Fibroblast of skin of right quadriceps (primary cell): ENCODE measurements around the gene MPPED1.

ENCODE experiments used
- DNase-seq: peaks from one replicate; pipeline ENCODE4 v3.0.0-alpha.2; 2013

The MPPED1 gene

DNA sequence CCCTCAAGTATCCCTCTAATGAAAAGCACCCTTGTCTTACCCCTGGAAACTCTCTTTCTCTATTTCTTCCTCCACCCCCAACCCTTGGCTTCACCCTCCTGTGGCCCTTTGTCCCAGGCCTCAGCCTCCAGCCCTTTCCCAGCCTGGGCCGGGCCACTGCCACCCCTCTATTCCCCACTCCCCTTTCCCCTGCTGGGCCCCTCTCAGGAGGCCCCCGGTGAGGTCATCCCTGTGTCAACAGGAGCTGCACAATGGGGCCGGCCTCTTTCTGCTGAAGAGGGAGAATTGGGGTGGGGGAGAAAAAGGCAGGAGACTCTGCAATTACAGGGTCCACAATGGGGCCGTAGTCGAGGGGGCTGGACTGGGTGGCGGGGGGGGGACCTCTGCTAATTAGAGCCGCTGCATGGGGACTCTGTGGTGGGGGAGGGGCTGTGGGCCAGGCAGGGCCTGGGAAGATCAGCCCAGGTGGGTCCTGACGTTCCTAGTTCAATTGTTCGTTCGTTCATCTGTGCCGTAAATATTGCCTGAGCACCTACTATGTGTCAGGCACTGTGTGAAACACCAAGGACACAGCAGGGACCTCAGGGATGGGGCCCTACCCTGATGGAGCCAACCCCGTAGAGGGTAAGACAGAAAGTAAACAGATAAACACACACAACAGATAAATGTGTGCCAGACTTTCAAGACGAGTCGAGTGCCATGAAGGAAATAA, 18.5 kb upstream of the MPPED1 start:
- DNase-seq: no peak

DNA sequence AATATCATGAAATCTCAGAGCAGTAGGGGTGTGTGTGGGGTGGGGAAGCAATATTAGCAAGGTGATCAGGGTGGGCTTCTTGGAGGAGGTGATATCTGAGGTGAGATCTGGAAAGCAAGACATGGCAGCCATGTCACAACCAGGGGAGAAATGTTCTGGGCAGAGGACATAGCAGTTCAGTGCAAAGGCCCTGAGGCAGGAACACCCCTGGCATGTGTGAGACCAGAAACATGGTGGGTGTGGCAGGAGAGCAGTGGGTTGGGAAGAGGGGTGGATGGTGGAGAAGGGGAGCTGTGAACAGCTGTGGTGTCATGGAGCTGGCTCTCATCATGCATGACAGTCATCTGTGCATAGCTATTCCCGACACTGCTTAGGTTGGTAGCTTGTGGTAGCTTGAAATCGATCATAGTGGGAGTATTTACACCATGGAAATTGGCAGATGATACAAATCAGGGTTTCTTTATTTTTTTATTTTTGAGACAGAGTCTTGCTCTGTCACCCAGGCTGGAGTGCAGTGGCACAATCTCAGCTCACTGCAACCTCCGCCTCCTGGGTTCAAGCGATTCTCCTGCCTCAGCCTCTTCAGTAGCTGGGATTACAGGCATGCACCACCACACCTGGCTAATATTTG, 17.9 kb upstream of the MPPED1 start:
- no peak for DNase-seq

DNA sequence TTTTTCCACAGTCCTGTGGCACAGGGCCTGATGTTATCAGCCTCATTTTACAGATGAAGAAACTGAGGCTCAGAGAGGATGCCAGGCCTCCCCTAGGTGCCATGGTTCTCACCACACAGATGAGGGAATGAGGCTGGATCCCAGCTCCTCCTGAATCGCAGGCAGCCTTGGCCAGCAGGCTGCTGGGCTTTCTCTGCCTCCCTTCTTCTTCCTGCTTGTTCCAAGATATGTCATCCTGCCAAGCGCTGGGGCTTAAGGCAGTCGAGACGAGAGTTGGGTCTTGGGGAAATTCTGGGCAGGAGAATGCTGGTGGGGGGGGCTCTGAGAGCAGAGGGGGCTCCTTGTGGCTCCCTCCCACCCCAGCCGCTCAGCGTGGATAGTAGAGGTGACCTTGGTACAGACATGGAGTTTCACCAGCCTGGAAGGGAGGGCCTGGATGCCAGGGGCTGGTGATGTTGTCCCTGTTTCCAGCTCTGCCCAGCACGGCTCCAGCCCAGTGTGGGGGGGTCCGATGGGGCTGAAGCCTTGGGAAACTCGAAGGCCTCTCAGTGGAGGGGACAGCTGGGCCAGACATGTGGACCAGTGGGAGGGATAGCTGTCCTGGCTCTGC, 16.6 kb upstream of the MPPED1 start:
- DNase-seq: no peak

DNA sequence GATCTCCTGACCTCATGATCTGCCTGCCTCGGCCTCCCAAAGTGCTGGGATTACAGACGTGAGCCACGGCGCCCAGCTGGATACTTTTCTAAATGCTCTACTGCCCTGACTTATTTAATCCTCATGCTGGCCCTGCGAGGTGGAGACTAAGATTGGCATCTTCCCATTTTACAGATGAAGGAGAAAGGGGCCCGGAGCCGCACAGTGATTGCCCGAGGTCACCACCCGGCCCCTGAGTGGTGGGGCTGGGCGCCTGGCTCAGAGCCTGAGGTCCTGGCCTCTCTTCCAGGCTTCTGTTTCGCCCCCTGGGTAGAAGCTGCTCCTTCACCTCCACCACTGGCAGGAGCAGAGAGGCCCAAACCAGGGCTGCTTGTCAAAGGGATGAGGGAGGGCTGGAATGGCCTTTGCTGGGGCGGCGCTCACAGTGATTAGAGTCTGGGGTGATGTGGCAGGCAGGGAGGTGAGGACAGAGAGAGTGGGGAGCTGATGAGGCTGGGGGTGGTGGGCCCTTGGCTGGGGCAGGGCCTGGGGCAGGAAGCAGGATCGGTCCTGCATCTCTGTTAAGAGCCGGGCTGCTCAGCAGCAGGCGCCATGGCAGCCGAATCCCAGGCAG, 15.4 kb upstream of the MPPED1 start:
- no peak for DNase-seq

DNA sequence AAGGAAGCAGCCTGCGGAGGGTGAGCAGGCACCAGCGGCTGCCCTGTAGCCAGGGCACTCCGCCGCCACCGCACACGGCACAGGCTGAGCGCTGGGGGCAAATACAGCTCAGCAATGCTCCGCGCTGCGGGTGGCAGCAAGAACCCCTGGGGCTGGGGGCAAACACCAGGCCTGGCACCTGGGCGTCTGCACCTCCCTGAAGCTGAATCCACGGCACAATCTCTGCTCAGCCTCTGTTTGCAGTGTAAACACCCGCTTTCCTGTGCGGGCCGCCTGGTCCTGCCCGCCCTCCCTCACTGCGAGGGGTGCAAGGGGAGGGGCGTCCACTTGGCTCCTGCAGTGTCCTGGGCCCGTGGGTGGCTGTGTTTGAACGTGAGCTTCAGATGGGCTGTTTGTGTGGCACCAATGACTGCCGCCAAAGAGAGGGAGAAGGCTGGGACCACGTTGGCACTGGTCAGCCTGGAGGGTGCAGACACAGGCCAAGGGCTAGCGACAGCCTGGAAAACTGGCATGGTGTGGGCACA, 14.8 kb upstream of the MPPED1 start:
- DNase-seq: no peak

DNA sequence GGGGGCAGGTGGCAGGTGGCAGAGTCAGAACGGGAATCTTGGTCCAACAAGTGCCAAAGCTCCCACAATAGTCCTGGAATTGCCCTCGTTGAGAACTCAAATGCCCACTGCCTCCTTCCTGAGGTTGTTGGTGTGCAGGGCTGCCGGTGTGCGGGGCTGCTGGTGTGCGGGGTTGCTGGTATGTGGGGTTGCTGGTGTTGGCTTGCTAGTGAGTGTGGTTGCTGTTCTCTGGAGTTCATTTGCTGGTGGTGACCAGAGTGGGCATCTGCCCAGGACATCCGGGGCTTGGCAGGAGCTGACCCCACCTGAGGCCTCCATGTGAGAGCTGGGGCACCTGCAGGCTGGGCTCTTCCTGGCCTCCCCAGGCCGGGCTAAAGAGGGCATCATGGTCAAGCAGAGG, 14.0 kb upstream of the MPPED1 start:
- DNase-seq: no peak

DNA sequence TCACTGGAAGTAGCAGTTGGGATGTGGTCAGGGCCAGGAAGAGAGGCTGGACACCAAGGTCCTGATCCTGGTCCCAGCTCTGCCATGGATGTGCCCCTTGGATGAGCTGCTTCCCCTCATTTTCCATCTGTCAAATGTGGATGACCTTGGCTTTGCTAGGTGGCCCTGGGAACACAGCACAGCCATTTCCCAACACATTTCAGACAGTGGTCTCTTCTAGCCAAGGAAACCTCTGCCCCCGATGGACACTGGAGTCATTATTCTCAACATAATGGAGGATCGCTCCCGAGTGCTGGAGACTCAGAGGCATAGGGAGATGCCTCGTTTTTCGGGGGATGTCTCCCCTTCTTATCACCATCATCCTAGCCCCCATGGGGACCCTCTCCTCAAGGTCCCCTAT, 13.6 kb upstream of the MPPED1 start:
- no peak for DNase-seq

DNA sequence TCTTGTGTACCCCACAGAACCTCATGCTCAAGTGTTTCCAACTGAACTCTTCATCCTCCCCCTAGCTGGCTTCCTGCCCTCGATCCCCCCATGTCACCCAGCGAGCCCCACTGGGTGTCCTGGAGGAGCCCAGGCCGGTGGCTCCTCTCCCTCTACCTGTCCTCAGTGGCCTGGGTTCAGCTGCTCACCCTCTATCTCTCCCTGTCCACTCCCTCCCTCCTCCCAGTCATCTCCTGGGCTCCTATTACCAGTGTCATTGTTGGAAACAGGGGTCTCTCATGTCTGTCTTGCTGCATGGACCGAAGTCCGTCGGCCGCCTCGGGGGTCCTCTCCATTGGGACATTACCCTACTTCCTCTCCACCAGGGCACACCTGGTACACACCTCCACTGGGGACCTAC, 12.9 kb upstream of the MPPED1 start:
- no peak for DNase-seq

DNA sequence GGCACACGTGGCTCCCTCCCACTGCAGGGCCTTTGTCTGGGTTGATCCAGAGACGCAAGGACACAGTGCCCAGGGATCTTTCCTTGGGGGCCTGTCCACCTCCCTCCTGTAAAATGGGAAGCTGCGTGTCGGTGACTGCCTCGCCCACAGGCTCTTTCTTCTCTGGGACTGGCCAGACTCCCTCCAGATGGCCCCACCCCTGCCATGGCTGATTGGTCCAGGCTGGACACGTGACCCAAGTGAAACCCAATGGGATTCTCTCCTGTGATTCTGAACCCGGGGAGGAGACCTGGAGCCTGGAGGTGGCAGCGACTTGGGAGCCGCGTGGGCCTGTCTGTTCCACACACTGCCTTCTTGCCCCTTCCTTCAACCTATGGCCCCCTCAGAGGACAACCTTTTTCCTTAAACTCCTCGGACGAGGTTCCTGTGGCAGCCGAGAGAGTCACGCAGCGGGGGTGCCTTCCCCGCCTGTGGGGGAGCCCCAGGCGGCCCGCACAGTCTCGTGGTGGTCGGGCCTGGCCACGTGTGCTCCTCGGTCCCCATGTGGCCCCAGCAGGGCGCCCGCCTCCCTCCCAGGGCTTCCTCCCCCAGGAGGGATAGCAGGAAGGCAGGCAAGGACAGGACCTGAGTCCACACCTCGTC, 12.4 kb upstream of the MPPED1 start:
- DNase-seq: no peak

DNA sequence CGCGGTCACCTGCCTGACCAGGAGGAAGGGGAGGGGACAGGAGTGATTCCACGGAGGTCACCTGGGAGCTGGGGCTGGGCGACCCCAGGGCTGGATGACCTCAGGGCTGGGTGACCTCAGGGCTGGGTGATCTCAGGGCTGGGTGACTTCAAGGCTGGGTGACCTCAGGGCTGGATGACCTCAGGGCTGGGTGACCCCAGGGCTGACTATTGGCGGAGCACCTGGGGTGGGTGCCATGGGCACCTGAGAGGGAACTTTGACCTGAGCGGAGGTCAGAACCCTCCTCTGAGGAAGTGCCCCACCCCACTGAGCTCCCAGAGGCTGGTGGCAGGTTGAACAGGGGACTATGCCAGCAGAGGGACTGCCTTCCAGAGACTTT, 11.8 kb upstream of the MPPED1 start:
- no peak for DNase-seq

DNA sequence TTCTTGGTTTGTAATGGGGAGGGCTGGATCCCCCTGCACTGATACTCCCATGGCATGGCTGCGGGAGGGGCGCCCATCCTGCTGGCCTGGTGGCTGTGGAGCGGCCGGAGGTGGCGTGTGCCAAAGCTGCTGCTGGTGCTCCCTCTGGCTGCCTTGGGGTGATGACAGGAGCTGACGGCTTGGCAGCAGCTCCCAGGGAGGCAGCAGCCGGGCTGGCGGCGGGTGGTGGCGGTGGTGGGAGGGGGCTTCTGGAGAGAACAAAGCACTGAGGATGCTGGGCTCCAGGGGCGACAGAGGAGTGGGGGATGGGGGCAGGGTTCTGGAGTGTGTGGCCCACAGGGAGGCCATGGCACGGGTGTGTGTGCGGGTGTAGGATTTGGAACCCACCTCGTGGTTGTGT, 11.4 kb upstream of the MPPED1 start:
- DNase-seq: no peak

DNA sequence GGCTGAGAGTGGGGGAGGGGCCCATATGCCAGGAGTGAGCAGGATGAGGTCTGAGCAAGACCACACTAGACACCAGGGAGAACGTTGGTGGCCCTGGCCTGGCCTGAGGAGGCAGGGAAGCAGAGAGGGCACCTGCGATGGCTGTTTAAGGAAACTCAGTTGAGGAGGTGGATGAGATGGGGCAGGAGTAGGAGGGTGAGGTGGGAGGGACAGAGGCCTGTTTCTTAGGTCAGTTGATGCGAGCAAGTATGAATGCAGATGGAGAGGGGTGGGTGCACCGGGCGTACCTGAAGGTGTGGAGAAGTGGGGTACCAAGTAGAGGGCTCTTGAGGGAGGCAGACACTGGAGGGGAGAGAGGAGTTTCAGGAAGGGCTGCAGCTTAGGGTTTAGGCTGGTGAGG, 10.6 kb upstream of the MPPED1 start:
- no peak for DNase-seq

DNA sequence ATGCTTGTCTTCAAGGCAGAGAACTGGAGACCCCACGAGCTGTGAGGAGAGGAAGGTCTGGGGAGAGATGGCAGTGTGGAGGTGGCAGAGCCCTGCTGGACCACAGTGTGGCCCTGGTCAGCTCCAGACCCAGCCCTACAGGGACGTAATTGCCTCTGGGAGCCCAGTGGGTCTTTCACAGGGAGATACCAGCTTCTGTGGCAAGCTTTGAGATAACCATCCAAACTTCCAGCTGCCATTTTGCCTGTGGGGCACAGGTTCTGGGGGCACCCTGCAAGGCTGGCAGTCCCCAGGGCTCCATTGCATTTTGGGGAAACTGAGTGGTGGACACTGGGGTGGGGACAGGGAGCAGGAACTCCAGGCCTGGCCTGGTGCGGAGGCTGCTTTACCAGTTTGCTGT, 10.2 kb upstream of the MPPED1 start:
- no peak for DNase-seq

DNA sequence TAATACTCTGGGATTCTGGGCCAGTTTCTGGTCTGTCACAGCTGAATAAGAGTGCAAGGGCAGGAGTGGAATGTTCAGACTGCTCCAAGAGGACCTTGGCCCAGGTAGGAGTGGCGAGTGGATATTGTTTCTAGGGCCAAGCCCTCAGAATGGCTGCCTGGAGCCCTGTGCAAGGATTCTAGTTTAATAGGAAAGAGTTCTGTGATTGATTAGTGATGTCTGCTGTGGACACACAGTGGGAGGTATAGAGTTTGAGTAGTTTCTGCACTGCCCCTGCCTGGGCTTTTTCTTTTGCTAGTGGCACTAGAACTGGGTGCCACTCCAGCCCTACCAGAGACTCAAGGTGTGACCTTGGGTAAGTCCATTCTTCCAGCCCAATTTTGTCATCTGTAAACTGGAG, 9.7 kb upstream of the MPPED1 start:
- no peak for DNase-seq

DNA sequence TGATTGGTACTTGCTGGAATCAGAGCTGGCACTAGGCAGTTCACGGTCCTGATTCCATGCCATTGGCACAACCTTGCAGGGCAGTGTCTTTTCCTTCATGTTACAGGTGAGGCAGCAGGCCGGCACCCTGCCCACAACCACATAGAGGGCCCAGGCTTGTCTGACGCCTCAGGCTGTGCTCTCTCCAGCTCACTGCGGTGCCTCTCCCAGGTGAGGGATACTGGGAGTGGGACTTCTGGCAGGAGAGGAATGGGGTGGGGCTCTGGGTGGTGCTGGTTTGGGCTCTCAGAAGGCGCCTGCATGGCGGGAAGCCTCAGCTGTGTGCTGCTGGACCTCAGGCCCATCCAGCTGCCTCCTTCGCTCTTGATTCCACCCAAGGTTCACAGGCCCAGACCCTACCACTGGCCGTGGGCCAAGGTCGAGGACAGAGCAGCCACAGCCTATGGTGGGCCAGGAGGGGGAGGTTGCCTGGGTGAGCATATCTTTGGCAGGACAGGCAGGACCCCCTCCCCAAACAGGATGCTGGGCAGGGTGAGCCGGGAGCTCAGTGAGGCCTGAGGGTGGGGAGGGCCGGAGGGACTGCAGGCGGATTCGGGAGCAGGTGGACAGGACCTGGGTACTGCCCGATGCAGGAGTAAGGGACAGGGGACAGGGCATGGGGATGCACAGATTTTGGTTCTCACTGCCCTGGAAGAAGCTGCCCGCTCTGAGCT, 7.0 kb upstream of the MPPED1 start:
- no peak for DNase-seq

DNA sequence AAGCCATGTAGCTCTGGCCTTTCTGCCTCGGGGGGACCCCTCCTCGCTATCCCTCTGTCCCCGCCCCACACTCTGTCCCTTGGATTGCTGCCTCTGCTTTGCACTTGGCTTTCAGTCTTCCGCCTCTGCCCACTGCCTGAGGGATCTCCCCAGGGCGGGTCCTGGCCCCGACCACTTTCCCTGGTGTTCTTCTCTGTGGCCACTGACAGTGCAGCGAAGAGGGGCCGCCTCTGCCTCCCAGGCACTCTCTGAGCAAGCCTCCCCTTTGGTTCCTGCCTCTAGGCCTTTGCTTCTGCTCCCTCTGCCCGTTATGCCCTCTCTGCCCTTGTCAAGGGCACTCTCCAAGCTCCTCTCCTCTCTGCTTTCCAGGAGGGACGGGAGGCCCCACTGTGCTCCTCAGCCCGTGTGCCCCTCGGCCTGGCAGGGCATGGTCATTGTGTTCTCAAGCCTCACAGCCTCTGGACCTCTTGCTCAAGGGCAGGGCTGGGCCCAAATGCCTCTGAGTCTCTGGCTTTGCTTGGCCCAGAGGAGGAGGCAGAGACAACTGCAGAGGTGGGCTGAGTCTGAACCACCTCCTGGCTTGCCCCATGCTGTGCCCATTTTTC, 5.5 kb upstream of the MPPED1 start:
- DNase-seq: no peak

DNA sequence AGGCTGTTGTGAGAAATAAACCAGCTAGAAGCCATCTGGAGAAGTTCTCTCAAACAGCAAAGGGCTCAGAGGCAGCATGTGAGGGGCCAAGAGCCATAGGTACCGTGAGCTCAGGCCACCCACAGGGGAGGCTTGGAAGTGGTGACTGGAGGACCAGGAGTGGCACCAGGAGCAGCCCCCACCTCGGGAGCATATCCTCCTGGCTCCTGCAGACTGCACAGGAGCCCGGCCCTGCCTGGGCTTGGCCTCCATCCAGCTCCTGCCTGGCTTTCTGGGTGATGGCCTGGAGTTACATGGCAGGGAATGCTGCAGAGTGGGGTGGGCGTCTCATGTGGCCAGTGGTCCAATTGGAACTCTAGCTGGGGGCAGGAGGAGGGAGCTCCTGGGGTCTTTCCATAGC, 4.2 kb upstream of the MPPED1 start:
- DNase-seq: no peak

DNA sequence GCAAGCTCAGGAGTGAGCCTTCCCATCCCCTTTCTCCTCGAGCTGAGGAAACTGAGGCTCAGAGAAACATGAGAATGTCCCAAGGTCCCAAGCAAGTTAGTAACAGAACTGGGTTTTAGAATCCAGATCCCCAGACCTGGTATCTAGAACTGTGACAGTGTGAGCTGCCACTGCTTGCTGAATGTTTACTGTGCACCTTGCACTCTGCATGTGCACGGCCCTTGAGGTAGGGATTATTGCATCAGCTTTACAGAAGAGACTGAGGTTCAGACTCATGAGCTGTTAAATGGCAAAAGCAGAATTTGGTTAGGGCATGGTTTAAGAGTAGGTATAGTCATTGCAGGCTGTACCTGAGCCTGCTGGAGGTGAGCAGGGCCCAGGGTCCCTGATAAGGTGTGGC, 3.8 kb upstream of the MPPED1 start:
- no peak for DNase-seq

DNA sequence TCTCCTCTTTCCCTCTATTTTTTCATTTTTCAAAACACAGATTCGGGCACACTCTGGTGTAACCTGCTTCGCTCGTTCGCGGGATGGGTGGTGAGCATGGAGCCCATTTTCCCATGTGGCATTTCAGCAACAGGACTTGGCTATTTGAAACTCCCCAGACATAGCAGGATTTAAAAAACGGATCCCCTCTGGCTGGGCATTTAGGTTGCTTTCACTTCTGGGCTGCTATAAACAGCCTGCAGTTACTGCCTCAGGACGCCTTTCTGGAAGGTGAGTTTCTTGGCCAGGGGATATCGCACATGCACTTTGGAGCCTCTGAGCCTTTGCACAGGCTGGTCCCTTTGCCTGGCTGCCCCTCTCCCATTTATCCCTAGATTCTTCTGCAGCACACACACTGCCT, 2.8 kb upstream of the MPPED1 start:
- no peak for DNase-seq

DNA sequence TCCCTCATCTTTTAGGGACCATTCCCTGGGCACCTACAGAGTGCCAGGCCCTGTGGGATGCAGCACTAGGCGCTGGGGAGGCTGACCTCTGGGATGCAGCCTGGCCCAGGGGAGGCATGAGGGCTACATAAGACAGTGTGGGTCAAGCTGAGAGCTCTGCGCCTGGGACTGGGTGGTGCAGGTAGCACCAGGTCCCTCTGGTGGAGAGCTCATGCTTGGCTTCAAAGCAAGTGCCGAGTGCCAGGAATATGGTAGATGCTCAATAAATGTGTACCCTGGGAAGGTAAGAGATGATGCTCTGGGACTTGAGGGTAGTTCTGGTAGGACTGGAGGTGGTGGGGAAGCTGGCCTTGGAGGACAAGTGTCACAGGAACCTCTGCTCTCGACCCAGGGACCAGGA, 2.0 kb upstream of the MPPED1 start:
- no peak for DNase-seq

DNA sequence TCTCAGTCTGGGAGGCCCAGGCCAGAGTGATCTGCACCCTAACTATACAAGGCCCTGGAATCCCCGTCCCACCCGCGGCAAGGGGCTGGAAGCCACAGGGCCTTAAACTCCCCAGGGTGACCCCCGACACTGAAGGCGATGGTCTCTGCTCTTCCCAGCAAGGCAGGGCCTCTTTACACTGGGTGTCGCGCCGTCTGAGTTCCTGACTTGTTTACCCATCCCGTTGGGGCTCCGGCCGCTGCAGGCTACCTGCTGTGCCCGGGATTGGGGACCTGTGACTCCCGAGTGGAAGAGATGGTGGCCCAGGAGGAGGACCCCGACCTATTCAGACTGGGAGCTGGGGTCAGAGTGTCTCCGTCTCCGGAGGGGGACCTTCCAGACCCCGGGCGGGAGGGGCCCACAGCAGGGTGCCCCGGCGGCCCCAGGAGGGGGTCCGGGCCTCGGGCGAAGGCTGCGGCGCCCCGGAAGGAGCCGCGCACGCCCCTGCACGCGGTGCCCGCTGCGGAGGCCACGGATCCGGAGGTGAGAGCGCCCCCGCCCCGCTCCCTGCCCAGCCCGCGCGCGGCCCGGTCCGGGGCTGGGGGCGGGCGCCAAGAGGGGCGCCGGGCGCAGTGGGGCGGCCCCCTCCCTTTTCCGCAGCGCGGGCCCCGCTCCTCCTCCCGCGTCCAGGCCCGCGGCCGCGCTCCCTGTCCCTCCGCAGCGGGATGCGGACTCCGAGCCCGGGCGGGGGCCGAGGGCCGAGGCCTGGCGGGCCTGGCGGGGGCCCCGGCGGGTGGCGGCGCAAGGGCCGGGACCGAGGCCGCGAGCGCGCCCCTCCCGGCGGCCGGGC, 560 bp upstream of the MPPED1 start:
- no peak for DNase-seq
